Measurements from ENCODE around the gene MTUS2.

The MTUS2 gene

DNA sequence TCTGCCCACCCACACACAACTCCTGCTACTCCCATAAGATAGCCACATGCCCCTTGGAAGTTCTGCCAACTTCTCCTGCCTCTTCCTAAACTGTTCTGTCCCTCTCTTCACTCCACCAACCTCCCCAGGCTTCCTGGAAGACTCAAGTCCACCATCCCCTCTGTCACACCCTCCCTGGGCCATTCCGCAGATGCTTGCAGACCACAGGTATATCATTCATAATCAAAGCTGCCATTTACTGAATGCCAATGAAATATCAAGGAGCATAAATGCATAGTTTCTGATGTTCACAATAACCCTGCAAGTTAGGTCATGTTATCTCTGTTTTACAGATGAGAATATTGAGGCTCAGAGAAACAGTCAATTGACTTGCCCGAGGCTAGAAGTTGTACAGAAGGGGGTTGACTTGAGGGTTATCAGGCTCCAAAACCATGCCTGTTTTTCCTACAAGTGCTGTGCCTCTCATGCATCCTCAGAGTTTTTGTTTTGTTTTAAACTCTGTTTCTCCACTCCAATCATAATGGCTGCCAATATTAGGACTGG, 639.7 kb downstream of the MTUS2 start:
- Mint-ChIP-seq H3K36me3 (ENCODE audit: low read depth) (no peaks in the 10 kb centered on the region), H3K27ac (no peak overlapping the region), H3K4me1 (ENCODE audit: low read depth) (no peaks in the 10 kb centered on the region), H3K27me3 (ENCODE audit: low read depth) (no peaks in the 10 kb centered on the region), H3K9me3 (no peaks in the 10 kb centered on the region), H3K4me3 (no peak overlapping the region)

DNA sequence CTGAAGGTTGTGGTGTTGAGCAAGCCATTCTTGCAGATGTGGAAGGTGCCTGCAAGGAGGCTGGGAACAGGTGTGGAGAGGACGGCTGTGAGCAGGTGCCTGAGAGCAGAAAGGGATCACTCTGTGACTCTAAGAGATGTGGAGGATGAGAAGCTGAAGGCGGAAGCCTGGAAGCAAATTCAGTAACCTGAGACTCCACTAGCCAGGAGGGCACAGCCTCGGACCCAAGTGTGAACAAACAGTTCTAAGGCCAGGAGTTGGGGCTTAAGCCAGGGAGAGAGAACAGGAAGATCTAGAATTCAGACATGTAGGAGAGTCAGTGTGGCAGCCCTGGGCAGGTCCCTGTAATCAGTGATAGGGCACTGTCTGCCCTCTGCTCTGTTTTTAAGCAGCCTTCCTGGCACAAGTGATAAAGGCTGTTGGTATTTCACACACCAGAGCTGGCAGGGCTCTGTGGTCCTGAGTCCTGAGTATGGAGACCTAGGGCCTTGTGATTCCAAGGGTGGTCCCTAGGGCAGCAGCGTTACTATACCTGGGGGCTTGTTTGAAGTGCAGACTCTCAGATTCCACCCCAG, 644.1 kb downstream of the MTUS2 start:
- Mint-ChIP-seq H3K27ac (no peak overlapping the region), H3K9me3 (no peaks in the 10 kb centered on the region), H3K4me3 (no peak overlapping the region), H3K36me3 (ENCODE audit: low read depth) (no peaks in the 10 kb centered on the region), H3K4me1 (ENCODE audit: low read depth) (no peaks in the 10 kb centered on the region), H3K27me3 (ENCODE audit: low read depth) (peaks cover 4% of the 10 kb centered on the region)

DNA sequence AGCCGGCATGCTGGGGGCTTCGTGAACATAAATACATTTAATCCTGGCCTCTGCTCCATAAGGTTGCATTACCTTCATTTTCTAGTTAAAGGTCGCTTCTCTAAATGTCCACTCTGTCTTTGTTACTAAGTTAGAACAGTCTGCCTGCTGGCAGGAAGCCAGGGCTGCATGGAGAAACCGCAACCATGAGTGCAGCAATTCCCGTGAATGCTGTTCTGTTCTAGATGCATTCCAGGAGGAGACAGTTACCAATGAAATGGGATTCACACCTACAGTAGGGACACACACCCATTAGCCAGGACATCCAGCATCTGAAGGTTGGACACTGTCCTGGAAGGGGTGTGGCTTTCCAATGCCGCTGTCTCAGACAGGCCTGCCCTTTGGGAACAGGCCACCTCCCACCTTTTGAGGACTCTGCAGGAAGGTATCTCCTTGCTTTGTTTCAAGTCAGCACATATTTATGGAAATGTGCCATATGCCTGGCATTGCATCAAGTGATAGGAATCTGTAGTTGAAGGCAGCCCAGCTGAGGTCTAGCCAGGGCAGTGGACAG, 645.7 kb downstream of the MTUS2 start:
- H3K4me1 Mint-ChIP-seq (ENCODE audit: low read depth): no peaks in the 10 kb centered on the region
- H3K4me3 Mint-ChIP-seq: no peak overlapping the region
- H3K36me3 Mint-ChIP-seq (ENCODE audit: low read depth): no peaks in the 10 kb centered on the region
- peaks cover 10% of the 10 kb centered on the region for H3K27me3 Mint-ChIP-seq (ENCODE audit: low read depth)
- H3K27ac Mint-ChIP-seq: no peak overlapping the region
- H3K9me3 Mint-ChIP-seq: no peaks in the 10 kb centered on the region

- Mint-ChIP-seq H3K9me3 (no peaks in the 10 kb centered on the region), H3K27ac (no peak overlapping the region), H3K36me3 (ENCODE audit: low read depth) (no peaks in the 10 kb centered on the region), H3K4me3 (no peak overlapping the region), H3K27me3 (ENCODE audit: low read depth) (peaks cover 18% of the 10 kb centered on the region), H3K4me1 (ENCODE audit: low read depth) (no peaks in the 10 kb centered on the region)
Observed at GRCh38 chr13:29471551-29471950, 651.4 kb downstream of the MTUS2 start.

GRCh38 chr13:29472332-29472961, 652.3 kb downstream of the MTUS2 start:
- peaks cover 22% of the 10 kb centered on the region for H3K27me3 Mint-ChIP-seq (ENCODE audit: low read depth)
- no peaks in the 10 kb centered on the region for H3K9me3 Mint-ChIP-seq
- H3K36me3 Mint-ChIP-seq (ENCODE audit: low read depth): no peaks in the 10 kb centered on the region
- no peak overlapping the region for H3K4me3 Mint-ChIP-seq
- no peak overlapping the region for H3K27ac Mint-ChIP-seq
- H3K4me1 Mint-ChIP-seq (ENCODE audit: low read depth): no peaks in the 10 kb centered on the region

DNA sequence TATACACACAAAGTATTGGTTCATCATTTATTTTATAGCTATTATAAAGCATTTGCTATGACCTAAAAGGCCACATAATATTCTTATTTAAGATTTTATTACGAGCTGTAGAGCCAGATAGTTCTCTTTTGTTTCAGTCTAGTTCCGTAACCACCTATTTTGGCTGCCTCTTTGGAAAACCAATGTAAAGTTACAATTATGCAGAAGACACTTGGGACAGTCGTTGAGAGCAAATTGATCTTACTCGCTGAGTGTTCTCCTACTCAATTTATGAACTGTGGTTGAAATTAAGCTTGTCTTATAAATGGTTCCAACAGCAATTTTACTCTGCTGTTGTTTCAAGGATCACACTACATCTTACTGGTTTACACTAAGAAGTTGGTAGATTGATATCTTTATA, 653.0 kb downstream of the MTUS2 start:
- H3K36me3 Mint-ChIP-seq (ENCODE audit: low read depth): no peaks in the 10 kb centered on the region
- peaks cover 20% of the 10 kb centered on the region for H3K27me3 Mint-ChIP-seq (ENCODE audit: low read depth)
- H3K4me1 Mint-ChIP-seq (ENCODE audit: low read depth): no peaks in the 10 kb centered on the region
- no peak overlapping the region for H3K27ac Mint-ChIP-seq
- no peak overlapping the region for H3K4me3 Mint-ChIP-seq
- H3K9me3 Mint-ChIP-seq: no peaks in the 10 kb centered on the region

DNA sequence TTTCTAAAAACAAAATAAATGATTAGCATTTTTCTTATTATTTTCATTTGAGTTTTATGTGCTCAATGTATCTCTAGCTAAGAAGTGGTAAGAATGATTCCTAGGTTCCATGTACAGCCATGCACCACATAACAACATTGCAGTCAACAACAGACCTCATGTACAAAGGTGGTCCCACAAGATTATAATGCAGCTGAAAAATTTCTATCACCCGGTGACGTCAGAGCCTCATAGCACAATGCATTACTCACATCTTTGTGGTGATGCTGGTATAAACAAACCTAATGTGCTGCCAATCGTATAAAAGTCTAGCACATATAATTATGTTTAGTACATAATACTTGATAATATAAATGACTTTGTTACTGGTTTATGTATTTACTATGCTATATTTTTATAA, 654.9 kb downstream of the MTUS2 start:
- Mint-ChIP-seq H3K27me3 (ENCODE audit: low read depth) (peaks cover 20% of the 10 kb centered on the region), H3K27ac (no peak overlapping the region), H3K4me3 (no peak overlapping the region), H3K4me1 (ENCODE audit: low read depth) (no peaks in the 10 kb centered on the region), H3K9me3 (no peaks in the 10 kb centered on the region), H3K36me3 (ENCODE audit: low read depth) (no peaks in the 10 kb centered on the region)

DNA sequence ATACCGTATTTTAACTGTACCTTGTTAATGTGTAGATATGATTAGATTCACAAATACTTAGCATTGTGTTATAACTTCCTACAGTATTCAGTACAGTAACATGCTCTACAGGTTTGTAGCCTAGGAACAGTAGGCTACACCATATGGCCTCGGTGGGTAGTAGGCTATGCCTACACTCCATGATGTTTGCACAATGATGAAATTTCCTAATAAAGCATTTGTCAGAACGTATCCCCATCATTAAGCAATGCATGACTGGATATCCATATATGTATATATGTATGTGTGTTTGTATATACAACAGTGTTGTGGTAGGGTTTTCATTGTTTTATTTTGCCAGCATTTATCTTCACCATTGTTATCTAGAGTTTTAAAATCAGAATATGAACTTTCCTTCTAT, 655.9 kb downstream of the MTUS2 start:
- Mint-ChIP-seq H3K27me3 (ENCODE audit: low read depth) (peaks cover 13% of the 10 kb centered on the region), H3K4me1 (ENCODE audit: low read depth) (no peaks in the 10 kb centered on the region), H3K27ac (no peak overlapping the region), H3K4me3 (no peak overlapping the region), H3K36me3 (ENCODE audit: low read depth) (no peaks in the 10 kb centered on the region), H3K9me3 (no peaks in the 10 kb centered on the region)

DNA sequence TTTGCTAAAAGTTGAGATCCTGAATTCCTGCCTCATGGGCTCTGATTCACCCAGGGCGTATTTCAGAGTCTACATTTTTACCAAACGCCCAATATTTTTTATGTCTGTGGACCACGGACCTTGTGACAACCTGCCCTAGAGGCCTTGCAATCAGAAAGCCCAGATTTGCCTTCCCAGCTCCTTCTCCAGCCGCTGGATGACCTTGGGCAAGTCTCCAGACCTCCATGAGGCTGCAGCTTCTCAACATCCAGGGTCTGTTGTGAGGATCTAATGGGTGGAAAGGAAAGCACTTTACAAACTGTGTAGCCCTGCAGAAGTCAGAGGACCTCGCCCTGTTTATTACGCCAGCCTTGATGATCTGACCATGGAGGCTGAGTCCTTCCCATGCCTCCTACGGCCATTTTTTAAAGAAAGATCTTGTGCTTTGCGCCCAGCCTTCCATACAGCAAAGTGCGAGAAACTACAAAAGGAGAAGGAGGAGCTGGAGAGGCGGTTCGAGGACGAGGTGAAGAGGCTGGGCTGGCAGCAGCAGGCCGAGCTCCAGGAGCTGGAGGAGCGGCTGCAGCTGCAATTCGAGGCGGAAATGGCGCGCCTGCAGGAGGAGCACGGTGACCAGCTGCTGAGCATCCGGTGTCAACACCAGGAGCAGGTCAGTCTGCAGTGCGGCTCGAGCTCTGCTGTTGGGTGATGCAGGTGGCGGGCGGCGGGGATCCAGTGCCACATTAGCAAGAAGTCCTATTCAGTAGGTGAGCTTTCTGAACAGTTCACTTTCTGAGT, 659.8 kb downstream of the MTUS2 start:
- Mint-ChIP-seq H3K27ac (no peak overlapping the region), H3K36me3 (ENCODE audit: low read depth) (no peaks in the 10 kb centered on the region), H3K9me3 (no peaks in the 10 kb centered on the region), H3K4me1 (ENCODE audit: low read depth) (no peaks in the 10 kb centered on the region), H3K27me3 (ENCODE audit: low read depth) (peaks cover 13% of the 10 kb centered on the region), H3K4me3 (no peak overlapping the region)

DNA sequence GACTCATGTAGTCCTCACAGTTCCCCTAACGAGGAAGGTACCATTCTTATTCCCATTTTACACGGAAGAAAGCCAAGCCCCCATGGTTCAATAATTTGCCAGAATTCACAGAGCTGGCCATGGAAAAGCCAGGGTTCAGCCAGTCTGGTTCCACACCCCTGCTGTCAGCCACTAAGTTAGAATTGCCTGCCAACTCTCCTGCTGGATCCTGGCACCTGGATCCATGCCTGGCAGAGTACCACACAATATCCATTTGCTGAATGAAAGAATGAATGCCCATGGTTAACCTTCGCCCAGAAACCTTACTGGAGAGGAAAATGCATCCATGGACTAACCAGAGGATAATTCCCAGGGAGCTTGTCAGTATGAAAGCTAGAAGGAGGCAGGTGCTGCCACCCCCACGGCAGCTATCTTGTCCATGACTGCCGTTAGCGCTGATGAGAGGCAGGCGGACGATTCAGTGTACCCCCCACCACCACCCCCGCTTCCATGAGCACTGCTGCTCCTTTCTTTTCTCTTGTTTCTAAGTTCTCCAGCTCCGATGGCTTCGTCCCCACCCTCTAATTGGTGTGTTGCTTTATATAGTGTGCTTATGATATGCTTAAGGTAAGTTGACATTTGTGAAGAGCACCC, 660.9 kb downstream of the MTUS2 start:
- Mint-ChIP-seq H3K4me1 (ENCODE audit: low read depth) (no peaks in the 10 kb centered on the region), H3K4me3 (no peak overlapping the region), H3K27me3 (ENCODE audit: low read depth) (peaks cover 12% of the 10 kb centered on the region), H3K36me3 (ENCODE audit: low read depth) (no peaks in the 10 kb centered on the region), H3K9me3 (no peaks in the 10 kb centered on the region), H3K27ac (no peak overlapping the region)

GRCh38 chr13:29481603-29482002, 661.5 kb downstream of the MTUS2 start:
- Mint-ChIP-seq H3K27me3 (ENCODE audit: low read depth) (peaks cover 6% of the 10 kb centered on the region), H3K36me3 (ENCODE audit: low read depth) (no peaks in the 10 kb centered on the region), H3K4me1 (ENCODE audit: low read depth) (no peaks in the 10 kb centered on the region), H3K4me3 (no peak overlapping the region), H3K9me3 (no peaks in the 10 kb centered on the region), H3K27ac (no peak overlapping the region)

DNA sequence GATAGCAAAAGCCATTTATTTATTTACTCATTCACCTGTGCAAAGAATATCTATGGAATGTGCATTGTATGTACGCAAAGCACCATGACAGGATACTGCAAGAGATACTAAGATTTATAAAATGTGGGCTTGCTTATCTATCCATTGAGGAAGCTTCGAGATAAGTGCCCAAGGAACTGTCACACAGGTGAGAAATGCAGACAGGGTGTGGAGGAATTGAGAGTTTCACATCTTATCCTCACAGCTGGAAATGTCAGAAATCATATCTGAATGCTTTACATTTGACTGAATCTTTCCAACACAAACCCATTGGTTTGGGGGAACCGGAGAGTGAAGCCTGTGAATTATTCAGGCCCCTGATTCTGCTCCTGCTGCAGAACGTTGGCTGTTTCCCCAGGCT, 662.4 kb downstream of the MTUS2 start:
- no peak overlapping the region for H3K4me3 Mint-ChIP-seq
- no peaks in the 10 kb centered on the region for H3K9me3 Mint-ChIP-seq
- H3K27me3 Mint-ChIP-seq (ENCODE audit: low read depth): peaks cover under 1% of the 10 kb centered on the region
- H3K27ac Mint-ChIP-seq: no peak overlapping the region
- no peaks in the 10 kb centered on the region for H3K36me3 Mint-ChIP-seq (ENCODE audit: low read depth)
- H3K4me1 Mint-ChIP-seq (ENCODE audit: low read depth): no peaks in the 10 kb centered on the region

GRCh38 chr13:29483211-29483610, 663.1 kb downstream of the MTUS2 start:
- Mint-ChIP-seq H3K36me3 (ENCODE audit: low read depth) (no peaks in the 10 kb centered on the region), H3K27me3 (ENCODE audit: low read depth) (no peaks in the 10 kb centered on the region), H3K4me3 (no peak overlapping the region), H3K4me1 (ENCODE audit: low read depth) (no peaks in the 10 kb centered on the region), H3K27ac (no peak overlapping the region), H3K9me3 (no peaks in the 10 kb centered on the region)

DNA sequence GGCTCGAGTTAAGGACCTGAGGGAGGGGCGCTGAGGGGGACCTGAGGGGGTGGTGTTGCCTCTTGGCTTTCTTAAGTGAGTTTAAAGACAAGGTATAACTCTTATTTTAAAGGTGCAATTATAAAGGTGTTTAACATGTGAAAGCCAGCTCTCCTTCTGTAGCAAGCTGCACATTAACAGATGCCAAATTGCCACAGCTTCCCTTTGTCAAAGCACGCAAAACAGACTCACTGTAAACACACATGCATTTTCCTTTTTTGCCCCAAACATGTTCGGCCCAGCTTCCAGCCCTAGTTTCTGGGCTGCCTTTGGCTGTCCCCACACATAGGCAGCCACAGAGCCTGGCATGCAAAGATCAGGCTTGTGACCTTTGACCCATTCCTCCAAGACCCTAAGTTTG, 663.5 kb downstream of the MTUS2 start:
- Mint-ChIP-seq H3K4me3 (no peak overlapping the region), H3K4me1 (ENCODE audit: low read depth) (no peaks in the 10 kb centered on the region), H3K27ac (no peak overlapping the region), H3K36me3 (ENCODE audit: low read depth) (no peaks in the 10 kb centered on the region), H3K9me3 (no peaks in the 10 kb centered on the region), H3K27me3 (ENCODE audit: low read depth) (no peaks in the 10 kb centered on the region)

Data from T-helper 1 cell treated with Interleukin-12 subunit alpha and Interleukin-12 subunit beta and Interleukin-4 antibody, amounts not matched to agents 30 μg/mL and 1 μg/mL, for 36 hours (primary cell).